NB4 (cell line): ENCODE data around the gene ACSM6.

Experiments
- DNase-seq: peaks from one replicate; pipeline ENCODE4 v3.0.0; 2010; ENCODE audit warnings: low read depth
- H3K4me3 ChIP-seq: one replicate; pipeline ENCODE4 v1.5.1; 2011; ENCODE audit warnings: mild to moderate bottlenecking, low read depth, low read length, moderate library complexity
- CTCF ChIP-seq: IDR thresholded peaks from one replicate; pipeline ENCODE4 v1.5.1; 2012; ENCODE audit warnings: low read depth, low read length
- MAX ChIP-seq: IDR thresholded peaks from 2 replicates; pipeline ENCODE4 v1.6.1; 2011; ENCODE audit warnings: low read depth, low read length
- MYC ChIP-seq: IDR thresholded peaks from 2 replicates; pipeline ENCODE4 v1.6.1; 2011; ENCODE audit warnings: low read depth, low read length
- POLR2A ChIP-seq: IDR thresholded peaks from 2 replicates; pipeline ENCODE4 v1.6.1; 2011; ENCODE audit warnings: mild to moderate bottlenecking; ENCODE audit not compliant: insufficient read length; ENCODE audit errors: extremely low read depth

ACSM6 gene

DNA sequence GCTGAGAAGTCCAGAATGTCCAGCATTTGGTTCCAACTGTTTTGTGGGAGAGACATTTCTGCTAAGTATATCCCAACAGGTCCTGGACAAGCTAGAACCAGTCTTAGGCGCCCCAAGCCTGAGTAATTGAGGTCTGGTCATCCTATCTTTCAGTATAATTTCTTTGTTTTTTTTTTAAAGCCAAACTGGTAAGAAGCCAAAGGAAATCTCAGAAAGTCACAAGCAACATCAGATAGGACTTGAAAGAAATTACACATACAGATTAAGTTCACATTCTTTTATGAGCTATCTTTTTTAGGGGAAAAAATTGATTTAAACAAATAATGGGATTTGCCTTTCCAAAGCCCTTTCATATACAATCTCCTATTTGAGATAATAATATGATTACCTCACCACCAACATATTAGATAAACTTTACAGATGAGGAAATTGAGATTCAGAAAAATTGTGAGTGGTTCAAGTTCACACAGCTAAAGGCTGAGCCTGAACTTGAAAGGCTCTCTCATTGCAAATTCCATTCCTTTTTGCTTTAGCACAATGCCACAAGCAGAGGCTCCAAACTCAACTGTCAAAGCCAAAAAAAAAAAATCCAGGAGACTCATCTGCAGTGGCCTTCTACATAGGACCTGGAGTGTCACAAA is 81.8 kb downstream of the ACSM6 start:
- no peak for TF ChIP-seq POLR2A
- no peak for TF ChIP-seq MAX
- H3K4me3 ChIP-seq, result no peak overlapping the region
- no peak for DNase-seq

- no peak for DNase-seq
- TF ChIP-seq MAX (no peak), CTCF (no peak), POLR2A (no peak)
- no peak overlapping the region for H3K4me3 ChIP-seq
These were observed 82.5 kb downstream of the ACSM6 start for GRCh38 chr10:95276367-95277200.

DNA sequence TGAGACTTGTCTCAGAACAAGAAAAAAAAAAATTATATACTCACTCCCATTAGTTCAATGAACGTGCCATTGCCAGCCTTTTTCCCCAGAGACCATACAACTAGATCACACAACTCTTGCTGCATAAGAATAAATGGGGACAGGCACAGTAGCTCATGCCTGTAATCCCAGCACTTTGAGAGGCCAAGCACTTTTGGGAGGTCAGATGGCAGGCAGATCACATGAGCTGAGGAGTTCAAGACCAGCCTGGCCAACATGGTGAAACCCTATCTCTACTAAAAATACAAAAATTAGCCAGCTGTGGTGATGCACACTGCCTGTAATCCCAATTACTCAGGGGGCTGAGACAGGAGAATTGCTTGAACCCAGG is 83.1 kb downstream of the ACSM6 start:
- H3K4me3 ChIP-seq, result no peak overlapping the region
- TF ChIP-seq CTCF (no peak), POLR2A (no peak), MAX (no peak), MYC (no peak)
- no peak for DNase-seq

DNA sequence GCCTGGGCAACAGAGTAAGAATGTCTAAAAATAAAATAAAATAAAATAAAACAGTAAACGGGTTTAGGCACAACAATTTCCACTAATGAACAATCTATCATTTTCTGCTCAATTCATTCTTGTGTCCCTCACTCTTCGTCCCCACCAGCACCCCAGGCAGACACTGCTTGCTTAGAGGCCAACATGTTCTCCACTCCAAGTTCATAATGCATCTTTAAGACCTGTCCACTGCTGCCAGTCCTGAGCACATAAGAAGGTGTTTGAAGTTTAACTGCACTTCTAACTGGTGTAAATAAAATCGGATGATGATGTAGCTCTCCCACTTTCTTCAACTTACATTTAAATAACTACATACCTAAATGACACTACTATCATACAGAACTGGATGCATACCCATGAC is 83.6 kb downstream of the ACSM6 start:
- H3K4me3 ChIP-seq, result no peak overlapping the region
- no peak for DNase-seq
- TF ChIP-seq MYC, result no peak
- TF ChIP-seq MAX, result no peak
- TF ChIP-seq POLR2A, result no peak
